ENCODE results near the gene SF3B3.

The SF3B3 gene

GRCh38 chr16:70565053-70565452 is 41.4 kb downstream of the SF3B3 start:
- no peaks in the 10 kb centered on the region for H3K9me3 ChIP-seq (ENCODE audit: low read depth, low read length)
- peaks cover 95% of the 10 kb centered on the region for H3K36me3 ChIP-seq (ENCODE audit: insufficient read depth, low read length)
- no peak overlapping the region for H3K4me3 ChIP-seq
- DNase-seq (ENCODE audit: low read depth, low spot score) = no peak
- TF ChIP-seq EZH2 (IDR thresholded peaks at IDR 0.05) = no peak
- TF ChIP-seq FOXP2 (optimal IDR thresholded peaks at IDR 0.05; ENCODE audit: control extremely low read depth, extremely low read length, insufficient read depth) = no peak
- TF ChIP-seq POLR2AphosphoS5 (IDR thresholded peaks at IDR 0.05; ENCODE audit: borderline replicate concordance, low read depth, low read length) = no peak
- H3K9ac ChIP-seq (ENCODE audit: insufficient read length) = no peak overlapping the region
- H3K27ac ChIP-seq = no peak overlapping the region

DNA sequence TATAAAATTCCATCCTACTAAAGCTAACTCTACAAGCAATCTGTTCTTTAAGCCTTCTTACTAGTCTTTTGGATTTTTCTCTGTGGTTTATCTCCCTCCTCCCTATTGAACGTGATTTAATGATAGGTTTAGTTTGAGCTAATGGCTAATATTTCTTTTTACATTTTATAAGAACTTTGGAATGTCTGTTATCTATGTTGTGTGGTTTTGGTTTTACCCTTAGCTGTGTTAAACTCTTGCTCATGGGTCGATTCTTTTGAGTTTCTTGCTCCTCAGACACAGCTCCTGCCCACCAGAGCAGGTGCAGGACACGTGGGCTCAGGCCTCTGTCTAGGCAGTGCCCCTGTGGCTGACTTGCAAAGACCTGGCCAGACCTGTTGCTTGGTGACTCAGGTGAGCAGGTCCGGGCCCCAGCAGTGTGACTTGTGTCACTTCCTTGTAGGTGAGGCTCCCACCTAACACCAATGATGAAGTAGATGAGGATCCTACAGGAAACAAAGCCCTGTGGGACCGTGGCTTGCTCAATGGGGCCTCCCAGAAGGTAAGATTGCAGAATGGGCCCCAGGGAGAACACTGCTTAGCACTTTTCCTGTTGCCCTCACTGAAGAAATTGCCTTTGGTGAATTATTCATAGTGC is 45.1 kb downstream of the SF3B3 start:
- no peak for DNase-seq (ENCODE audit: low read depth, low spot score)
- H3K9ac ChIP-seq (ENCODE audit: insufficient read length) = no peak overlapping the region
- TF ChIP-seq FOXP2 (optimal IDR thresholded peaks at IDR 0.05; ENCODE audit: control extremely low read depth, extremely low read length, insufficient read depth) (no peak), EZH2 (IDR thresholded peaks at IDR 0.05) (no peak), POLR2AphosphoS5 (IDR thresholded peaks at IDR 0.05; ENCODE audit: borderline replicate concordance, low read depth, low read length) (no peak)
- H3K9me3 ChIP-seq (ENCODE audit: low read depth, low read length) = no peaks in the 10 kb centered on the region
- H3K4me3 ChIP-seq = no peak overlapping the region
- H3K27ac ChIP-seq = no peak overlapping the region
- H3K36me3 ChIP-seq (ENCODE audit: insufficient read depth, low read length) = peaks cover 92% of the 10 kb centered on the region

DNA sequence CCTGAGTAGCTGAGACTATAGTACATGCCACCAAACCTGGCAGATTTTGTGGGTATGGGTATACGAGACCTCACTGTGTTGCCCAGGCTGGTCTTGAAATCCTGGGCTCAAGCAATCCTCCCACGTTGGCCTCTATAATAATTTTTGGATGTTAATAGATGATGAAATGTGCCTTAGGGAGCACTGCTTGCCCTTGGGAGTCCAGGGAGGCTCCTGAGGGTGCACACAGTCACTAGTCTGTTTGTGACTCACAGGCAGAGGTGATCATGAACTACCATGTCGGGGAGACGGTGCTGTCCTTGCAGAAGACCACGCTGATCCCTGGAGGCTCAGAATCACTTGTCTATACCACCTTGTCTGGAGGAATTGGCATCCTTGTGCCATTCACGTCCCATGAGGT is 46.1 kb downstream of the SF3B3 start:
- no peak overlapping the region for H3K9ac ChIP-seq (ENCODE audit: insufficient read length)
- H3K27ac ChIP-seq = no peak overlapping the region
- H3K4me3 ChIP-seq = no peak overlapping the region
- H3K36me3 ChIP-seq (ENCODE audit: insufficient read depth, low read length) = peaks cover 82% of the 10 kb centered on the region
- no peak for DNase-seq (ENCODE audit: low read depth, low spot score)
- no peaks in the 10 kb centered on the region for H3K9me3 ChIP-seq (ENCODE audit: low read depth, low read length)
- TF ChIP-seq FOXP2 (optimal IDR thresholded peaks at IDR 0.05; ENCODE audit: control extremely low read depth, extremely low read length, insufficient read depth) (no peak), EZH2 (IDR thresholded peaks at IDR 0.05) (no peak), POLR2AphosphoS5 (IDR thresholded peaks at IDR 0.05; ENCODE audit: borderline replicate concordance, low read depth, low read length) (no peak)

- no peak for TF ChIP-seq FOXP2 (optimal IDR thresholded peaks at IDR 0.05; ENCODE audit: control extremely low read depth, extremely low read length, insufficient read depth)
- TF ChIP-seq EZH2 (IDR thresholded peaks at IDR 0.05) = no peak
- no peak for TF ChIP-seq POLR2AphosphoS5 (IDR thresholded peaks at IDR 0.05; ENCODE audit: borderline replicate concordance, low read depth, low read length)
- Histone ChIP-seq H3K27ac (no peak overlapping the region), H3K36me3 (ENCODE audit: insufficient read depth, low read length) (peaks cover 70% of the 10 kb centered on the region)
Measured at GRCh38 chr16:70570967-70571570, 47.5 kb downstream of the SF3B3 start.

GRCh38 chr16:70571623-70572022 is 48.0 kb downstream of the SF3B3 start:
- H3K9ac ChIP-seq (ENCODE audit: insufficient read length) = no peak overlapping the region
- peaks cover 66% of the 10 kb centered on the region for H3K36me3 ChIP-seq (ENCODE audit: insufficient read depth, low read length)
- no peak overlapping the region for H3K4me3 ChIP-seq
- DNase-seq (ENCODE audit: low read depth, low spot score) = no peak
- no peak overlapping the region for H3K27ac ChIP-seq
- TF ChIP-seq FOXP2 (optimal IDR thresholded peaks at IDR 0.05; ENCODE audit: control extremely low read depth, extremely low read length, insufficient read depth) (no peak), POLR2AphosphoS5 (IDR thresholded peaks at IDR 0.05; ENCODE audit: borderline replicate concordance, low read depth, low read length) (no peak)
- H3K9me3 ChIP-seq (ENCODE audit: low read depth, low read length) = no peaks in the 10 kb centered on the region

More at GRCh38 chr16:70570967-70571570, 47.5 kb downstream of the SF3B3 start:
- DNase-seq (ENCODE audit: low read depth, low spot score) = no peak
- Histone ChIP-seq H3K9me3 (ENCODE audit: low read depth, low read length) (no peaks in the 10 kb centered on the region), H3K9ac (ENCODE audit: insufficient read length) (no peak overlapping the region), H3K4me3 (no peak overlapping the region)

GRCh38 chr16:70572050-70572925 is 48.7 kb downstream of the SF3B3 start:
- Histone ChIP-seq H3K36me3 (ENCODE audit: insufficient read depth, low read length) (peaks cover 60% of the 10 kb centered on the region), H3K27ac (peak overlapping the region; percentile 25; the same call in 1 of the 2 replicates), H3K4me3 (no peak overlapping the region), H3K9me3 (ENCODE audit: low read depth, low read length) (no peaks in the 10 kb centered on the region), H3K9ac (ENCODE audit: insufficient read length) (no peak overlapping the region)
- TF ChIP-seq FOXP2 (optimal IDR thresholded peaks at IDR 0.05; ENCODE audit: control extremely low read depth, extremely low read length, insufficient read depth) (no peak), POLR2AphosphoS5 (IDR thresholded peaks at IDR 0.05; ENCODE audit: borderline replicate concordance, low read depth, low read length) (no peak), EZH2 (IDR thresholded peaks at IDR 0.05) (no peak)
- DNase-seq (ENCODE audit: low read depth, low spot score) = no peak

GRCh38 chr16:70572926-70573270 is 49.3 kb downstream of the SF3B3 start:
- no peak for DNase-seq (ENCODE audit: low read depth, low spot score)

DNA sequence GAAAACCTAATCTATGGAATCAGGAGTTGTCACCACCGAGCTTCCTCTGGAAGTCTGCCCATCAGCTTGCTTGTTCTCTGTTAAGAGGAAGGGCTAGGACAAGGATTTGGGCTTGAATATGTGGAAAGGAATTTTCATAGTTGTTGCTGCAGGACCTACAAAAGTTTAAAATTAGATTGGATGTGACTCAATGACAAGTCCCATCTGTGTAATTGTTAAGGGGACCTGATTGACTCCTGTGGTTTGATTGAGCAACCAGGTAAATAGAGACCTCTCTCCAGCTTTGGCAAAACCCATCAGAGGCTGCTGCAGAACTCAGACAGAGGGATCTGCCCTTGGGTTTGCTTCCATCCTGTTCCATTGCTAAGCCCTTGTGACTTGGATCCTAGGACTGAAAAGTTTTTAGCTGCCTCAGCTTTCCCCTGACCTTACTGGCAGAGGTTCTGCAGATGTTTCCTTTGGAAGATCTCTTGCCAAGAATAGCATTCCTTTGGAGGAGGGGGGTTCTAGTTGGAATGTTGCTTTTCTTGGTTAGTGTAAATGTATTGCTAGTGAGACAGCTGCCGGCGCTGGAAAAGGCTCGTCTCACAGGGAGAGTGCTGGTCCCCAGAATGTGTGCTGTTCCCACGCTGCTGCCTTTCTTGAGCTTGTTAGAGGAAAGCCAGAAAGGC is 50.0 kb downstream of the SF3B3 start:
- Histone ChIP-seq H3K9me3 (ENCODE audit: low read depth, low read length) (no peaks in the 10 kb centered on the region), H3K27ac (peak overlapping the region; percentile 25), H3K4me3 (no peak overlapping the region), H3K36me3 (ENCODE audit: insufficient read depth, low read length) (peaks cover 47% of the 10 kb centered on the region), H3K9ac (ENCODE audit: insufficient read length) (no peak overlapping the region)
- no peak for DNase-seq (ENCODE audit: low read depth, low spot score)
- TF ChIP-seq POLR2AphosphoS5 (IDR thresholded peaks at IDR 0.05; ENCODE audit: borderline replicate concordance, low read depth, low read length) (no peak), EZH2 (IDR thresholded peaks at IDR 0.05) (no peak), FOXP2 (optimal IDR thresholded peaks at IDR 0.05; ENCODE audit: control extremely low read depth, extremely low read length, insufficient read depth) (no peak)

More at GRCh38 chr16:70572926-70573270, 49.3 kb downstream of the SF3B3 start:
- Histone ChIP-seq H3K36me3 (ENCODE audit: insufficient read depth, low read length) (peaks cover 54% of the 10 kb centered on the region), H3K9me3 (ENCODE audit: low read depth, low read length) (no peaks in the 10 kb centered on the region), H3K9ac (ENCODE audit: insufficient read length) (no peak overlapping the region), H3K27ac (peak overlapping the region; percentile 25; the same call in 1 of the 2 replicates), H3K4me3 (no peak overlapping the region)
- TF ChIP-seq FOXP2 (optimal IDR thresholded peaks at IDR 0.05; ENCODE audit: control extremely low read depth, extremely low read length, insufficient read depth) (no peak), POLR2AphosphoS5 (IDR thresholded peaks at IDR 0.05; ENCODE audit: borderline replicate concordance, low read depth, low read length) (no peak), EZH2 (IDR thresholded peaks at IDR 0.05) (no peak)
